HTR-8/SVneo (cell line): ENCODE data around the gene RUNDC1.

Experiments used
- DNase-seq: peaks from one replicate; pipeline ENCODE4 v3.0.0; 2011; ENCODE audit warnings: low spot score, mixed read lengths; ENCODE audit not compliant: insufficient read length
- FAIRE-seq: peaks from 2 replicates; lab custom pipeline; 2011; peaks lifted over from hg19 to GRCh38; lab: Jason Lieb, UNC

RUNDC1 gene

DNA sequence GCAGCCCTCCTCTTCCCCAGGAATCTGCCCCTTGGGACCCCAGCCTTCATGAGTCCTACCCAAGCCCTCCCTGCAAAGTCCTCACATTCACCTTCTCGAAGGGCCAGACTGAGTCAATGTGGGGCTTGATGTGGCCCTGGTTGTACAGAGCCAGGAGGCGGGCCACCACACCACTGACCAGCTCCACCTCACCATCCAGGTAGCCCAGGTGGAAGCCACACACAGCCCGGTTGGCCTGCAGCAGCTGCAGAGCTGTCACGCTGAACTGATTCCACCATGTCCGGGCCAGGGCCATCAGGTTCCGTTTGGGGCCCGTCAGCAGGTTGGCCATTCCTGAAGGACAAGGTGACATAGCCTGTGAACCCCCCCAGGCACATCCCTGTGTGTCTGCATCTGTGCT lies 35.9 kb downstream of the RUNDC1 start:
- no peak for FAIRE-seq
- no peak for DNase-seq

DNA sequence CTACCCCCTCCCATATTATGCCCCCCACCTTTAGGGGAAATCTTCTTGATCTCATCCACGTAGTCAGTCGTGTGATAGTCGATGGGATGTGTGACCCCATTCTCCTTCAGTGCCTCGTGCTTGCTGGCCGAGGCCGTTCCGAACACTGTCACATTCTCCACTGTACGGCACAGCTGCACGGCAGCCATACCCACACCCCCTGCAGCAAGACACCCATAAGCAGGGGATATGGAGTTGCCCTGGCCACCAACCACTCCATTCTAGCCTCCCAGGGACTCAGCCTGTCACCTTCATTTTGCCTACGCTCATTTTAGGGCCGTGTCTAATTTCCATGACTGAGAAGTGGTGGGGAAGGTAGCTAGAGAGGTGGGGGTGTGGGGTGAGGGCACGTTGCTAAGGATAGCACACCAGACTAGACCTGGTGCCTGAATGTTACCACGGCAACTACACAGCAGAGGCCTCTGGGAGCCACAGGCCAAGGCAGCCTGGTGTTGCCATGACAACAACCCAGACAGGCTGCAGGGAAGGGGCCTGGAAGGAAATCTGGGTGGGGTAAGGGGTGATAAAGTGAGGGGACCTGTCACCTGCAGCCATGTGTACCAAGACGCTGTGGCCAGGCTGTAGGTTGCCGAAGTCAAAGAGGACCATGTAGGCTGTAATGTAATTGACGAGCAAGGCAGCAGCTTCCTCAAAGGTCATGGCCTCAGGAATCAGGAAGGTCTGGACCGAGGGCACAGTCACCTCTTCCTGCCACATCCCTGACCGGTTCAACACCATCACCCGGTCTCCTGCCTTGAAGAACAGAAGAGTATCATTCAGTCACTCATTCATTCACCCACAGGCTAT lies 37.9 kb downstream of the RUNDC1 start:
- DNase-seq (no peak), FAIRE-seq (peak; percentile 81)

DNA sequence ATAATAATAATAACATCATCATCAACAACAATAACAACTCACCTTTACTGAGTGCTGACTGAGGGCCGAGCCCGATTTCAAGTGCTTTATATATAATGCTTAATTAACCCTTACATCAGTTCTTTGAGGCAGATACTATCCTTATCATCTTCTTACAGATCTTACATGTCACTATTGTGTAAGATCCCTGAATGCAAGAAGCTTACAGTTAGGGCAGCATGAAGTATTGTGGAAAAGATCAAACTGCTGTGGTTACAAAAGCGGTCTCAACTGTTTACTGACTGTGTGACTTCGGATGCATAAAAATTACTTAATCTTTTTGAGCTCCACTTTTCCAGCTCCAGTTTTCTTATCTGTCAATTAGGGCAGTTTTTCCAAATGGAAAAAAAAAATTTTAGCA lies 38.6 kb downstream of the RUNDC1 start:
- DNase-seq, result no peak
- FAIRE-seq, result no peak

DNA sequence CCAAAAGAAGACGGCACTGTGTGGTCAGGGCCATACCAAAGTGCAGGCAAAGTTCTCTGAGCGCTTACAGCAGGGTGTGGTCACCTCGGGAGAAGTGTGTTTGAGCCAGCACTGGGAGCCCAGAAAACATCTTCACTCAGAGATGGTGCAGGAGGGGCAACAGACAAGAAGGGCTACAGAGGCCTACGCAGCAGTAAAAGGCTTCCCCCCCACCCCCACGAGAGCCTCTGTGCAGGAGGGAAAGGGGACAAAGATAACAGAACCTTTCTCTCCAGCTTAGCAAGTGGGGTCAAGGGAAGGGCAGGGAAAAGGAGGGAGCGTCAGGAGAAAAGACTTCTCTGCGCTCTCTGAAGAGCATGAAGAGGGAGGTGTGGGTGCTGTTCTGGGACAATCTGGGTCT lies 39.1 kb downstream of the RUNDC1 start:
- FAIRE-seq (no peak), DNase-seq (no peak)

DNA sequence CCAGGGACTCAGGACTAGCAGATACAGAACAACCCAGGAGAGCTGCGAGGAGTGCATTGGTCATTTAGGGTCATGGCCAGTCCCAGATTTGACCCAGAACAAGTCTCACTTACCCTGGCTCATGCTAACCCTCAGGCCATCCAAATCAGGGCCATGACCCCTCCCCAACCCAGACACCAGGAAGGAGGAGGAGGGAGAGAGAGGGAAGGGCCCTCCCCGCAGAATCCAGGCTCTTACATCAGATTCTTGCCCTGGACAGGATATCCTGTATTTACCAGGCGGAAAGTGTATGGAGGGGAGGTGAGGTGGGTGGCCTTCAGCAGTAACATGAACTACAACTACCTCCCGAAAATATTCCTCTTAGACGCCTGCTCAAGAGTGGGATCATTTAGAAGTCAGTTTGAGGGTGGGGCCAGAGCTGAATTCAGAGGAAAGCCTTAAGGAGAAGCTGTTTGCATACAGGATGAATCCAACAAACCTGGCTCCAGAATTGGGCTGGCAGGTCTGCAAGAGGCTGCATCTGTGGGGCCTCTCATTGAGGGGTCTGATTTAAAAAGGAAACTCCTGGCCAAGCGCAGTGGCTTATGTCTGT lies 39.8 kb downstream of the RUNDC1 start:
- DNase-seq, result no peak
- no peak for FAIRE-seq

DNA sequence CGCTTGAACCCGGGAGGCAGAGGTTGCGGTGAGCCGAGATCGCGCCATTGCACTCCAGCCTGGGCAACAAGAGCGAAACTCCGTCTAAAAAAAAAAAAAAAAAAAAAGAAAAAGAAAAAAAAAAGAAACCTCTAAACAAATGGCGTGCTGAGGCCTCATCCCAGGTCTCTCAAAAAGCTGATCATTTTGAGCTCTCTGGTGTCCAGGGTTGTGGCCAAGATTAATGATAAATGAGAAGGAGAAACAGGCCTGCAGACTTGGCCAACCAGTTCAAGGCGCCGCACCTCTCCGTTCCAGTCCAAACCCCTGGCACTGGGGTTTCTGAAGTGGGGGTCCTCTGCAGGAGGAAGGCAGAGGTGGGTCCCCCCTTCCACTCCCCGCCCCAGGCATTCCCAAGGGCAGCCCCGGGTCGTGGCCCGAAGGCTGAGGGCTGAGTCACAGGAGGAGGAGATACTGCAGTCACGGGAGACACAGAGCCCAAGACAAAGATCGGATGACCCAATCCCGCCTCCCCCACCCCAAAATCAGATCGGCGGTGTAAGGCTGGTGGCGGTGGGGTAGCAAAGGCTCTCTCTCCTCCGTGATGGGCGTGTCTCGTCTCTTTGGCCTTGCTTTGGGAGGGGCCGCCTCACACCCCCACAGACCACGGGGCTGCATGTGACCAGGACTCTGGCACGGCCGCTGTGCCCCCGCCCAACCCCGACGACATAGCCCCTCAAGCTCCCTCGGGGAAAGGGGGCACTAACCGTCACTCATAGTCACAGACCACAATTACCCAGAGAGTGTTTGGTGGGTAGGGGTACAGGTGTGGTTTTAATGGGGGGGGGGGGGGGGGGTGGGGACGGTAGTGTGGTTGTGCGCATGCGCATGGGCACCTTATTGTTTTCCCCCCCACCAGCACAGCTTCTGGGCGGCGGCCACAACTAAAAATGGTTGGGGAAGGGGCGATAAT lies 40.7 kb downstream of the RUNDC1 start:
- peak; percentile 91 for FAIRE-seq
- DNase-seq, result peak; percentile 91

DNA sequence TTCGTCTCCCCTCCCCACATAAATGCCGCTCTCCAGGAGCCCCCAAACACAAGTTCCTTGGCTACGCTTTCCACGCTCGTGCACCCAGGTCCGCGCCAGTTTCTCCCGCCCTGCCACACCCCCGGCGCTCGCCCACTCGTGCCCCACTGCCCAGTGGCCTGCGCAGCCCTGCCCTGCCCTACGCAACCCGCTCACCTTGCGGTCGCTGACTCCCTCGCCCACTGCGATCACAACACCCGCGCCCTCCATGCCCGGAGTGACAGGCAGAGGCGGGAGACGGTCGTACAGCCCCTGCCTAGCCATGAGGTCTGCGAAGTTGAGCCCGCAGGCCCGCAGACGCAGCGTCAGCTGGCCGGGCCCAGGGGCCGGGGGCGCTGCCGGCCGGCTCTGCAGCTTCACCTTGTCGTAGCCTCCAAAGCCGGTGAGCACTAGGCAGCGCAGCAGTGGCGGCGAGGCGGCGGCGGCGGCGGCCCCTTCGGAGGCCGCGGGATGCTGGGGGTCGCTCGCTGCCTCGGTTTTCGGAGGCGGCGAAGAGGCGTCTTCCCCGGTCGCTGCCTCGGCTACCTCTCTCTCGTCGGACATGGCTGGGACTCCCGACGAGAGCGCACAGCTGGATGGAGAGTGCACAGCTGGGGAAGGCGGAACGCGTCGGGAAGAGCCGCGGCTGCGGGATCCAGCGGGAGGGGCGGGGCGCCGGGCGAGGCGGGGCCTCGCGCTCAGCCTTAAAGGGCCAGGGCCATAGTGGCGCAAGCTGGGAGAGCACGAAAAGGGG lies 41.6 kb downstream of the RUNDC1 start, which contains the start of gene VAT1:
TSS of gene VAT1 (minus strand) at position 645 of the 772 bp plus-strand sequence. CDS start at position 582, 63 bp downstream.
- FAIRE-seq (peak; percentile 86), DNase-seq (peak; percentile 89)

DNA sequence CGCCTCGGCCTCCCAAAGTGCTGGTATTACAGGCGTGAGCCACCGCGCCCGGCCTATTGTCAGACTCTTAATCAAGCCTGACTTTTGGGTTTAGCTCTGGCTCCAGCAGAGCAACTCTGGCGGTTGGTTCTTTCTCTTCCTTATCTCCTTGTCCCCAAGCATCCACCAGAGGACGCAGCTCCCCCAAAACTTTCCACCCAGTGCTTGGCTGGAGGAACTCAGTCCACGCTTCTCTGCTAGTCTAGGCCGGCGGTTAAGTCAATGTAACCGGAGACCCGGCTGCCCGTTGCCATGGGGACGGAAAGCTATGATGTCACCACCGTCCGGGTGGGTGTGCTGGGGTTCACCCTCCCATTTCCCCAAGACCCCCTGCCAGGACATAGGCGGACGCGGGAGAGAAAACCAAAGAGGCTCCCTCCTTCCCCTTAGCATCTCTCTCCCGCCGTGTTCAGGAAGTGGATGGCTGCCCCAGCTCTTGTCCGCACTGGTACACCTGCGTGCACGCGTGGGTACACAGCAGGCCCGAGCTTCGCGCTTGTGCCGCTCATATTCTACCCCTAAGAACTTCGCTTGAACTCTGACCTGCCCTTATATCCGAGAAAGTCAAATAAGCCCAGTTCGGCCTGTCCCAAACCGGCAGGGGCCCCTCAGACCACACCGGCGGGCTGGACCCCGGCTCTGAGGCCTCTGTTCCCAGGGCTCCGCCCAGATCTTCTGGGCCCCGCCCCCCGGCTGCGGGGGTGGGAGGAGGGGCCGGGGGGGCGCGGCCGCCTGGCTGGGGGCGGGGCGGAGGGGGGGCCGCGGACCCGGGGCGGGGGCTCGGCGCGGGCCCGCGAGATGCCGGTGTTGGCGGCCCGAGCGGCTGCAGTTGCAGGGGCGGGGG lies 44.3 kb downstream of the RUNDC1 start, which contains the start of gene RND2:
TSS of gene RND2 (plus strand) at position 825 of the 883 bp plus-strand sequence. CDS start 117 bp downstream, outside the sequence.
- DNase-seq (peak; percentile 99), FAIRE-seq (peak; percentile 94)

DNA sequence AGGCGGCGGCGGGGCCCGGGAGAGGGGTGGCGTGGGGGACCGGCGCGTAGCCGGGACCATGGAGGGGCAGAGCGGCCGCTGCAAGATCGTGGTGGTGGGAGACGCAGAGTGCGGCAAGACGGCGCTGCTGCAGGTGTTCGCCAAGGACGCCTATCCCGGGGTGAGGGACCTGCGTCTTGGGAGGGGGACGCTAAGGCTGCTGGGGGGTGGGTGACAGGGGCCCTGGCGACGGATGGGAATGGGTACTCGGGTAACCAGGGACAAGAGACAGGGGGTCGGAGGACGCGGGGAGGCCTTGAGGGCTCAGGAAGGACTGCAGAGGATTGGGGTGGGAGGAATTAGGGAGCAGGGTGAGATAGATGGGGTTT lies 44.9 kb downstream of the RUNDC1 start:
- DNase-seq, result peak; percentile 33

DNA sequence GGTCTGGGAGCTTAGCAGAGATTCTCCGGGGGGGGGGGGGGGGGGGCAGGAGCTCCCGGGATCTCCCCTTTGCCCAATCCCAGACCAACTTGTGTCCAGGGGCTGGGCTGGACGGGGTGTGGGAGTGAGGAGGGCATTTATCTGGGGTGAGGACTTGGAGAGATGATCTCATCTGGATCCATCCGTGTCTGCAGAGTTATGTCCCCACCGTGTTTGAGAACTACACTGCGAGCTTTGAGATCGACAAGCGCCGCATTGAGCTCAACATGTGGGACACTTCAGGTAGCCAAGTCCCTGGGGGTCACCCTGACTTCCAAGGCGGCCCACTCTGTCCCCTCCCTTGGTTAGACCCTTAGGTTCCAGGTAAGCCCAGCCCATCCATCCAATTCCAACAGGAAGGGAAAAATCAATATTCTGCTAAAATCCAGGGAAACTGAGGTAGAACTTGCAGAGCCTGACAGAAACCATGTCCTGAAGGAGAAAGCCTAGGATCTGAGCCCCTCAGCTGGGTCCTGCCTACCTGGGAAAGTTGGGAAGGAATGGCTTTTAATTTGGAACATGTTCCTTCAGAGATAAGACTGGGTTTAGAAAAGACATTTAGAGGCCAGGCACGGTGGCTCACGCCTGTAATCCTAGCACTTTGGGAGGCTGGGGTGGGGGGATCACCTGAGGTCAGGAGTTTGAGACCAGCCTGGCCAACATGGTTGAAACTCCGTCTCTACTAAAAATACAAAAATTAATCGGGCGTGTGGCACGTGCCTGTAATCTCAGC lies 45.6 kb downstream of the RUNDC1 start:
- DNase-seq, result peak; percentile 35
- FAIRE-seq, result peak; percentile 23

More for the DNA sequence above, 44.9 kb downstream of the RUNDC1 start:
- peak; percentile 69 for FAIRE-seq

DNA sequence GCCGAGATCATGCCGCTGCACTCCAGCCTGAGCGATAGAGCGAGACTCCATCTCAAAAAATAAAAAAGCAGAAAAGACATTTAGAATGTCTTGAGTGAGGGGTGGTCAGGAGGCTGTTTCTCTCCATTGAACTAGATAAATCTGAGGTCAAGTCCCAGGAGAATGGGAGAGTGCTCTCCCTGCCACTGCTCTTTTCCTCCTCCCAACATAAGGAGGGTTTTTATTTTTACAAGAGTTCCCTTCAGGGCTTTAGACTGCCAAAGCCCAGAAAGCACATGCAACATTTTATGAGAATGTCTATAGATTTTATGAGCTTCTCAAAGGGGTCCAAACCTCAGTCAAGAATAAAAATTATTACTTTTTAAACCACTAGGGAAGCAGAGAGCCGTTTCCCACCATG lies 46.2 kb downstream of the RUNDC1 start:
- no peak for FAIRE-seq
- DNase-seq, result no peak

DNA sequence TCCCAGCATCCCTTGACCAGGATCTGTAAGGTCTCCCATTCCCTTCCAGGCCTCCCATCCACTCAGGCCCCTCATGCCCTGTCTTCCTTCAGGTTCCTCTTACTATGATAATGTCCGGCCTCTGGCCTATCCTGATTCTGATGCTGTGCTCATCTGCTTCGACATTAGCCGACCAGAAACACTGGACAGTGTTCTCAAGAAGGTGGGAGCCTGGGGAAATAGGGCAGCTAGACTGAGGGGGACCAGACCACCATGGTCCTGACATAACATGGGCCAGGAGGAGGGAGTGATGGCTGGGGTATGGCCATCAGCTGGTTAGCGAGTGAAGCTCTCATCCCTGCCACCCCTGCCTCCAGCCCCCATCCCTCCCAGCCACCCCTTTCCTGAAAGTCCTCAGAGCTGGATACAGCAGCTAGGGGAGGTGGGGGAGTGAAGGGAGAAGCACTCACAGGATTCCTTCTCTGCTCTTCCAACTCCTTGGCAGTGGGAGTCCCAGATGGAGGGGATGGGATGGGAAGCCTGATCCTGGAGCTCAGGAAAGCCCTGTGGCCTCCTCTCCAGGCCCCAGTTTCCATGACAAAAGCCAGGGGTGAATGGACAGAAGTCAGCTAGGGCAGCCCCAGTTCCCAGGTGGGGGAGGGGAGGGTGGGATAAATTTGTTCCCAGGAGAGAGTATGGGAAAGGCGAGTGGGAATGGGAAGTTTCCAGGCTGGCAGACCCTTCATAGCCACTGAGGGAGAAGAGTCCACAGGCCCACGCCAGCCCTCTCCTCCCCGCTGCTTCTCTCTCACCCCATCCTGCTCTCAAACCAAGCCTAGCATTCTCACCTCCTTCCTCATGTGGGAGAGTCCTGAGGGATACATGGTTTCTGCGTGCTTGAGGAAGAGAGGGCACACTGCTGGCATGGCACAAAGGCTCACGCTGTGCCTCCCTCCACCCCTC lies 47.0 kb downstream of the RUNDC1 start:
- DNase-seq (no peak), FAIRE-seq (no peak)

DNA sequence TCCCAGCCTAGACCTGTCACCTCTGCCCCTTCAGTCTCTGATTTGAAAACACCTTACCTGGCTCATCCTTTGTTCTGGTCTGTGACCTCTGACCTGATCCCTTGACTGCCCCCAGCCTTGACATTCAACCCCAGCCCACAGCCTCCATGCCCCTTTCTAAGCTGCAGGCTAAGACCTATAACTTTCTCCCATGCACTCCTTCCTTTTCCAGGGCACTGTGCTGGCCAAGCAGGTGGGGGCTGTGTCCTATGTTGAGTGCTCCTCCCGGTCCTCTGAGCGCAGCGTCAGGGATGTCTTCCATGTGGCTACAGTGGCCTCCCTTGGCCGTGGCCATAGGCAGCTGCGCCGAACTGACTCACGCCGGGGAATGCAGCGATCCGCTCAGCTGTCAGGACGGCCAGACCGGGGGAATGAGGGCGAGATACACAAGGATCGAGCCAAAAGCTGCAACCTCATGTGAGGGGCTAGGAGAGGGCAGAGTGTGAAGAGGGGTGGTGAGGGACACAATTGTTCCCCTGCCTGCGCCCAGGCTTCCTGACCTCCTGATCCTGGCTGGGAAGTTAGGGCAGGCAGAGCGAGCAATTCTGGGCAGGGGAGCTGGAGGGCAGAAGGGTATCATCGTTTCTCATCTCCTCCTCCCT lies 48.0 kb downstream of the RUNDC1 start:
- FAIRE-seq, result peak; percentile 62
- DNase-seq, result no peak

DNA sequence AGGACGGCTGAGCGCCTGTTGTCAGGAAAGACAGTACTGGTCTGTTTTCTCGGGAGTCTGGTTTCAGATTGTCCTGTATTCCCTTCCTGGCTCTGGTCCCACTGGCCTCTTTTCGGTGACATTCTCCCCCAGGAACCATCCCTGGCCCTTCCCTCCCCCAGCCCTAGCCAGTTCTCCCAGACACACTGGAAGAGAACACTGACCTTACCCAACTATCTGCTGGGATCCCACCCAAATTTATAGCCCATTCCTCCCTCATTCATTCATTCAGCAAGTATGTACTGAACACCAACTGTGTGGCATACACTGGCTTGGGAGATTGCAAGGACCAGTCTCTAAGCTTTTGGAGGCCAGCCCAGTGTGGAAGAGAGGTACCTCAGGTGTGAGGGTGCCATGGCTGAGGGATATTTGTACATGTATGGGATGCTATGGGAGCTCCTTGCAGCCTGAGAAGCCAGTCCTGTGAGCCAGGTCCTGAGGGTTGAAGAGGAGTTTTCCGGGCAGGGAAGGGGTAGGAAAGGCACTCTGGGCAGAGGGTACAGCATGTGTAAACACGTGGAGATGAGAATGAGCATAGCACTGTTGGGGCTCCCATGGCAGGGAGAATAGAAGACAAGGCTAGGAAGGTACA lies 49.9 kb downstream of the RUNDC1 start:
- DNase-seq (no peak), FAIRE-seq (peak; percentile 65)

DNA sequence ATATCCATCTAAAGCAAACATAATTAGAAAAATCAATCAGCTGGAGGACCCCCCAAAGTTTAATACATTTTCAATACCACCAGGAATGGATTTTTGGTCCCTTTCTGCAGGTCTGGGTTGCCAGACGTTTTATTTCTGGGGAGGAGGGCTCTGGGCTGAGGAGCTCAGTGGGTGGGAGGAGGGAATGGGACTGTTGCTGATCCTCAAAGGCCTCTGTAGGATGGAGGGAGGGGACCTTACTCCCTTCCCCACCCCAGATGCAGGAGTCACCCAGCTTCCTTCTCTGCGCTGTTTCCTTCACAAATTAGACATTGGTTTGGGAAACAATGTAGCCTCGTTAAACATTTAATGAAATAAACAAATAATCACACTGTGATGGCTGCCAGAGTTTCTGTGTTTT lies 51.3 kb downstream of the RUNDC1 start:
- FAIRE-seq, result no peak
- no peak for DNase-seq
